SHP77 (cell line): ENCODE measurements around the gene HOXB5.

Experiments used
- DNase-seq, 2 experiments: peaks; one replicate each; lab custom pipeline; 2025; lab: John Stamatoyannopoulos, UW

Gene HOXB5

DNA sequence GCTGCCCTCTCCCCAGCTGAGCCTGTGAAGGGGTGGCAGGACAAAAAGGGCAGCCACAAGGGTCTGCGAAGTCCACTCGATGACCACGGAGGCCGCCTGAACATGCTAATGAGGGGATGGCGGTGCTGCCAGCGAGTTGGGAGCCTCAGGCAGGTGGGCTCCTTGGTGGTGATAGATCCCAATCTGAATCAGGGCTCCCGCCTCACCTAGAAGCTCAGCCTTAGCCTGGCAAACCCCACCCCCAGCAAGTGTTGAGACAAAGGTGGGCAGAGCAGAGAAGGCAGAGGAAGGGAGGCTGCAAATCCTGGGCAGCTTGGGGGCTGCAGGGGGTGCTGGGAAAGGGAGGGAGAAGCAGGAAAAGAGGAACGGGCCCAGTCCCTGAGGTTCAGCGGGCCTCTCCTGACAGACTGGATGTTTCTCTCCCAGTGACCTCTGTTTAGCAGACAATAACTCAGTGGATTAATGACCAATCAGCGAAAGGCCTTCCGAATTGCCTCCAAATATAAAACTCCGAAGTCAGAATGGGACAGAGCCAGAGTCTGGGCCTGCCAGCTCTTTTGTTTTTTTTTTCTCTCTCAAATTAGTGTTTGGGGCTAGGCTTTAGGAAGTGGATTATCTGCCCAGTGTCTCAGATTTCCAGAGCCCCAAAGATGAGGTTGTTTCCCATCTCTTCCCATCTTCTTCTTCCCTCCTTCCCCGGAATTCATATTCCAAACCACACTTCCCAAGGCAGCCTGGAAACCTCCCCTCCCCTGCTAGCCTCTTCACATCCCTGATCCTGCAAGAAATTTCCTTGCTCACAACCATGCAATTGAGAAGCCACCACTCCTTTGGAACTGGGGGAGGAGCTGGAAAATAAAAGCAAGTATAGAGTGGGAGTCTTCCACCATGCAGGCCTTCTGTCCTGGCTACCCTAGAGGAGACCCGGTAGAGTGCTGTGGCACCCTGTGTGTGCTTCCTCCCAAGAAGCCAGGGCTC, 33.5 kb downstream of the HOXB5 start:
- no peak for DNase-seq

GRCh38 chr17:48559122-48559839, 34.3 kb downstream of the HOXB5 start:
- no peak for DNase-seq

DNA sequence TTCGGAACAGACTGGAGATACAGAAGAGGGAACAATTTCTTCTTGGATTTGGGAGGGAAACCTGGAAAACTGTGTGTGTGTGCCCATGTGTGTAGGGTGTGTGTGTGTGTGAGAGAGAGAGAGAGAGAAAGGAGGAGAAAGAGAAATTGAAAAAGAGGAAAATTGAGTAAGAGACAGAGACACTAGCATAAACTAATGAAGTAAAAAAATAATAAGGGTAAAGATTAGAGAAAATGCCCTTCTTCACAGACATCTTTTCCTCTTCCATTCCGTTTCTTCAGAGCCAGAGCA, 34.8 kb downstream of the HOXB5 start:
- DNase-seq = no peak

DNA sequence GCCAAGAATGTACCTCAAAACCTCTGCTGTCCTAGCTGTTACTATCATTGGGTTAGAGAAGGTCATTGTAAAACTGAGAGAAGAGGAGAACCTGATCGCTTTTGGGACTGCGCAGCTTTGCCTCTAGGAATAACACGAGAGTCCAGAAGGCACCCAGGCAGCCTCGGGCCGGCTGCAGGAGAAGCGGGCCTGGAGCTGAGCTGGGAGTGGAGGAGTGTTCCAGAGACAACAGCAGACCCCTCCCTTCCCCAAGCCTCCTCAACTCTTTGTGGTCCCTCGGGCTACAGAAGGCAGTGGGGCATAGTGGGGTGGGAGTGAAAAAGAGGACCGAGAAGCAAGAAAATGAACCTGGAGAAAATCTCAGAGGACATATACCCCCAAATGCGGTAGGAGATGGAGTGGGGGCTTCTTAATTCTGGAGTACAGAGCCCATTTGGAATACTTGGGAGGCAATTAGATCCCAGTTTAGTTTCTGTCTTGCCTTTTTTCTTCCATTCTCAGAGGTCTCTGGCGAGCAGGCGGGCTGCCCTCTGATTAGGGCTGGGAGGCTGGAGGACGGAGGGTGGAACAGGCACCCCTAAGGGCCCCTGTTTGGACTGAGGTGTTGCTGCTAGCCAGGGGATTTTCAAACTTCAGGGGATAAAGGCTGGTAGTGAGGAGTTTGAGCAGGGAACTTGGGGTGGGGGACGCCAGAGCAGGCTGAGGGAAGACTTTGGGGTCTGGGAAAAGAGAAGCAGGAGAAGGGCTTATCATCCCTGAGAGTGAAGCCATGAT, 35.3 kb downstream of the HOXB5 start:
- no peak for DNase-seq

- DNase-seq = no peak
Observed at GRCh38 chr17:48556576-48557401, 36.8 kb downstream of the HOXB5 start.

DNA sequence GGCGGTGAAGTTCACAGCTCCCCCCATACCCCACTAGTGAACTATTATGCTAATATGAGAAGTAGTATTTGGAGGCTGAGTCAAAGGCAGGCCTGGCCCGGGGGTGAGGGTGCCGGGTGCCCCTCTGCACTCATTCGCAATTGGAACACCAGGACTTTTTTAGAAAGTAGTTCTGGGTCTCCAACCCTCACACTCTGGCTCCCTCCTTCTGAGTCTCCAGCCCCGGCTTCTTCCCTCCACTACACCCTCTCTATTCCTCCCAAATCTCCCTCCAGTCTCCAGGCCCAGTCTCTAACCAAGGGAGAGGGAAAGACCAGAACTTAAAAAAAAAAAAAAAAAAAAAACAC, 37.4 kb downstream of the HOXB5 start:
- no peak for DNase-seq

DNA sequence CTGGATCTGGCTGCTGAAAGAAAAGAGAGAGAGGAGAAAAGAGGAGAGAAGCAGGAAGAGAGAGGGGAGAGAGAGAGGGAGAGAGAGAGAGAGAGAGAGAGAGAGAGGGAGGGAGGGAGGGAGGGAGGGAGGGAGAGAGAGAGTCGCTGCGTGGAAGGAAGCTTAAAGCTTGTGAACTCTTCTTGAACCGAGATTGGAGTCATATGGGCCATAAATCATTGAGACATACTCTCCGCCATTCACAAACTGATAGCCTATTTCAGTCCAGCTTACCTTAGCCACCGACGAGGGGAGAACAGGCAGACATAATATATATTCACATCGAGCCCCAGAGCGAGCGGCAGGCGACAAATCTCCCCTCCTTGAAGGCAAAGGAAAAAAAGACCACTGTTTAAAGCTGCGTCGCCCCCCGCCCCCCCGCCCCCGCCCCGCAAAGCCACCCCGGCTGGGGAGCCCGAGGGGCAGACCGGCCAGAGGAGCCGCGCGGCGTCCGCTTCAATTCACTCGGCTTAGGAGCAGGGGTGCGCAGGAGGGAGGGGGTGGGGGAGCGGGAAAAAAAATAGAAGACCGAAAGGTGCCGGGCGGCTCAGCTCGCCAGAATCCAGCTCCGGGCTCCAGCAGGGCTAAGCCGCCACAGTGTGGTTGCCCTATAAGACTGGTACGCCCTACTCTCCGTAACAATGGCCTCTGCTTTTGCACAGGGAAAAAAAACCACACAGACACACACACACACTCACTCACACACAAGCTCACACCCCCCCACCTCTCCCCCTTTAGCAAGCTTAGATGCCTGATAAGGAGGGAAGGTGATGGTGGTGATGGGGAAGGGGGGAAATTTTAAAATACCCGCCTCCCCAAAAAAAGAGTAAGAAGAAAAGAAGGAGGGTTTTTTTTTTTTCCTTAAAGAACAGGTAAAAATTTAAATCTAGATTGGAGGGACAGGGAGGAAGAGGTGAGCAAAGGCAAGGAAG, 38.0 kb downstream of the HOXB5 start:
- DNase-seq = peak in 1 of 2 experiments; percentile 20

DNA sequence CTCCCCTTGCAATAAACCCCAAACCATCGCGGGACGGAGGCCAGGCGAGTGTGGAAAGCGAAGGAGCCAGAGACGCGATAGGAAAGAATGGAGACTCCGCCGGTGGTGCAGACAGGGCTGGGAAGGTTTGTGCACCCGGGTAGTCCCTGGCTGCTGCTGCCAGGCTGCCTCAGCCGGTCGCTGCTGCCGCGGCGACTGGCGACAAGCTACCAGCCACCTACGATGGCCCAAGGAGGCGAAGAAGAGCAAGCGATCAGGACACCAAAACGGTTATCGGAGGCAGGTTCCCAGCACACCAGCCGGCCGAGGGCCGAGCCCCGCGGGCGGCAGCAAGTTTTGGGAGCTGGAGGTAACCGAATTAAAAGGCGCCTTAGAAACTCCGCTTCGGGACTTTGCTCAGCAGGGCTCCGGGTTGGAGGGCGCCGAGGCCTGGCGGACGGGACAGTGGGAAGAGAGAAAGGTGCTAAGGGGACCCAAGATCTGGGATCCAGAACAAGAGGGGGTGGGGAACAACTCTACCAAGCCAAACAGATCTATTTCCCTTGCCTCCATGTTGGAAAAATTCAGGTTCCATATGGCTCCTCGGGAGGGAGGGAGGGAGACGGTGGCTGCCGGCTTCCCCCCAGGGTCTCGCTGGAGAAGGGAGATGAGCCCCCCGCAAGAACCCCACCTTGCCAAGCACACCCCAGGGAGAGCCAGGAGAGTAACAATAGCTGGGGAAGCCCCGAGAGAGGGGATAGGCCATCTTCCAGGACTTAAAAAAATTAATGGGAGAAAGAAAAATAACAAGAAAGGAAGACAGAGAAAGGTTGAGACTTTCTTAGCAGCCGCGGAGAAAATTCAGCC, 38.9 kb downstream of the HOXB5 start:
- peak in 1 of 2 experiments; percentile 11 for DNase-seq

DNA sequence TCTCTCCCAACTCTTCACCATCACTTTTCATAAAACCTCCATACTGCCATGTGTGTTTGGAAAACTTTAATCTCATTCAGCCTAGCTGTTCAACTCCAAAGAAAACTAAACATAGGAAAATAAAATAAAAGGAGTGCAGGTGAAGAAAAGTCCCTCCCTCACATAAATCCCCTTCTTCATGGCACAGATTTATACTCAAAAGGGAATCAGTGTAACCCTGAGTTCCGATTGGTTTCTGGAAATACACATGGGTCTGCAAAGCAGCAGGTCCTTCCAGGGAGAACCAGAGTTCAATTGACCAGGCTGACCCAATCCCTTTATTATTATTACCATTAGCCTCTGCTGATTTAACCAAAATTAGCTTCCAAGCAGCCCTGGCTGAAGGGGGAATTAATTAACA, 39.8 kb downstream of the HOXB5 start:
- DNase-seq = no peak

- no peak for DNase-seq
Observed at GRCh38 chr17:48553190-48553547, 40.4 kb downstream of the HOXB5 start.

GRCh38 chr17:48552466-48553189, 41.0 kb downstream of the HOXB5 start:
- no peak for DNase-seq

DNA sequence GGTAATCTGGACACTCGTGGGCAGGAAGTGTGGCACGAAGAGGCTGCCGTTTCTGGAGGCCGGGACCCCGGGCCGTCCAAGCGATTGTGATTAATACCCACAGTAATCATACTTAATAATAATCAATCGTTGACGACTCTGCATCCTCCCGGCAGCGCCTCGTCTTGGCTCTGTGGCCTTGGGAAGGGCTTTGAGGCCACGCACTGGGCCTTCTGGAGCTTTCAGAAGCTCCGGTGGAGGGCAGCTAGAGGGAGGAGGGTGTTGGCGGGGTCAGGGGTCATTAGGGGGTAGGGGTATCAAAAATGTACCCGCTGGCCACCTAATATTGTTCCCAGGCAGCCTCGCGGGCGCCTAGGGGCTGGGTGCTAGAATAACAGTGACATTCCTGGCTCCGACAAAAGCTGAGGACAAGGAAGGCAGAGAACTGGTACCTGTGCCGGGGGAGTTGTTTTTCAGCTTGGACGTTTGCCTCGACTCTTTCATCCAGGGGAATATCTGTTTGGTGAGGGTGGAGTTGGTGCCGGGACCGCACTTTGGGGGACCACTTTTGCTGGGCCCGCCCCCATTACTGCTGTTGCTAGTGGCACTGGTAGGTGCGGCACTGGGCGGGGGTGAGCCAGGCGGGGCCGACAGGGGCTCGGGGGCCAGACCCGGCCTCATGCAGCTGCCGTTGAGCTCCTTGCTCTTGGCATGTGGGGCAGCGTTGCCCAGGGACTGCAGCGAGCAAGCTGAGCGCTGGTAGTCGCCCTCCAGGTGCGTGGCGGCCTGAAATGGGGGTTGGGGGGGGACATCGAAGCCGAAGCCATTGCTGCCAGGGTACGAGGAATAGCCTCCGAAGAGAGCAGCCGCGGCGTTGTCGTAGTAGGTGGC, 41.7 kb downstream of the HOXB5 start:
- no peak for DNase-seq

DNA sequence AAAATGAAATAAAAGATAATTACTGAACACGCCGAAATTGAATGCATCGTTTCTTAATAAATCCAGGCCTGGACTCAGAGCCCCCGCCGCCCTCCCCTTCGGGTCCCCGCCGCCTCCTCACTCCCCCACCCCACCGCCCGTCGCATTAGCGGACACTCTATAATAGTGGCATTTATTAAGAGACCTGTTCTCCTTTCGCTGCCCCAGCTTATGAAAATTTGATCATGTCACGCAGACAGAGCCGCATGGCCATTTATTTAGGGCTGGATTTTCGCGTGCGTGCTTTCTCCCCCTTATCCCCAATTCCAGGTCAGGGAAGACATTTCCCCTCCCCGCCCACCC, 42.4 kb downstream of the HOXB5 start:
- no peak for DNase-seq

- no peak for DNase-seq
Observed at GRCh38 chr17:48550502-48551213, 42.9 kb downstream of the HOXB5 start.

- no peak for DNase-seq
Observed at GRCh38 chr17:48549914-48550501, 43.6 kb downstream of the HOXB5 start.

- no peak for DNase-seq
Observed at GRCh38 chr17:48549281-48549630, 44.3 kb downstream of the HOXB5 start.
